Transverse colon (tissue), 4 donors: Measurements from ENCODE around the gene TMEM212.

Experiments used
- POLR2AphosphoS5 ChIP-seq, 3 donors: sonication (generic); formaldehyde crosslinking; IDR thresholded peaks; one replicate each; pipeline ENCODE4 v1.6.1; 2016; ENCODE audit warnings: antibody characterized with exemption in 3 of 3
- TF ChIP-seq, protein P1 (sequence below), 5 experiments: fragments of 200-600 bp in 3 of 5; fragments of 450-650 bp in 2 of 5; sonication (generic) in 3 of 5; IDR thresholded peaks; 1 replicate in 2 of 5; 2 replicates in 3 of 5; pipeline ENCODE4 v1.5.1; 2016 to 2017; ENCODE audit warnings: antibody characterized with exemption in 5 of 5, inconsistent platforms in 3 of 5, mild to moderate bottlenecking in 2 of 5, moderate library complexity in 1 of 5

DNA sequence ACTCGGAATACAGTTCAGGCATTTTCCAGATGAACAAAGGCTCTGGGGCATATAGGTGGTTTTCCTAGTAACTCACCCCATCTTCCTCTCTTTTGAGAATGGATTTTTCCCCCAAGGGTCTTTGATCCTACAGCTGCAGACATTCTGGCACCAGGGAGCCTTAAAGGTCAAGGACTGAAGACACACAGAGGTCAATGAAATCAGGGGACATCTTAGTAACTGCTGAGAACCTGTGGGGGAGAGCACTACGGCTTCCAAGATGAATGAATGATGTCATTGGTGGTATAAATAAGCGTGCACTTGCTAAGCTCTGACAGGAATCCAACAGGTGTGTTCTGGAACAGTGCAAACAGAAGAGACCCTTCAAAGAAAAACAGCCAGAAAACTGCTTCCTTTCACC, 36.3 kb downstream of the TMEM212 start:
- TF ChIP-seq POLR2AphosphoS5 (IDR thresholded peaks at IDR 0.05) = no peak
- TF ChIP-seq, protein P1, sequence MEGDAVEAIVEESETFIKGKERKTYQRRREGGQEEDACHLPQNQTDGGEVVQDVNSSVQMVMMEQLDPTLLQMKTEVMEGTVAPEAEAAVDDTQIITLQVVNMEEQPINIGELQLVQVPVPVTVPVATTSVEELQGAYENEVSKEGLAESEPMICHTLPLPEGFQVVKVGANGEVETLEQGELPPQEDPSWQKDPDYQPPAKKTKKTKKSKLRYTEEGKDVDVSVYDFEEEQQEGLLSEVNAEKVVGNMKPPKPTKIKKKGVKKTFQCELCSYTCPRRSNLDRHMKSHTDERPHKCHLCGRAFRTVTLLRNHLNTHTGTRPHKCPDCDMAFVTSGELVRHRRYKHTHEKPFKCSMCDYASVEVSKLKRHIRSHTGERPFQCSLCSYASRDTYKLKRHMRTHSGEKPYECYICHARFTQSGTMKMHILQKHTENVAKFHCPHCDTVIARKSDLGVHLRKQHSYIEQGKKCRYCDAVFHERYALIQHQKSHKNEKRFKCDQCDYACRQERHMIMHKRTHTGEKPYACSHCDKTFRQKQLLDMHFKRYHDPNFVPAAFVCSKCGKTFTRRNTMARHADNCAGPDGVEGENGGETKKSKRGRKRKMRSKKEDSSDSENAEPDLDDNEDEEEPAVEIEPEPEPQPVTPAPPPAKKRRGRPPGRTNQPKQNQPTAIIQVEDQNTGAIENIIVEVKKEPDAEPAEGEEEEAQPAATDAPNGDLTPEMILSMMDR (IDR thresholded peaks at IDR 0.05) = no peak
